K562 (cell line): ENCODE results near the gene ICE2. TPM values are rescaled to one million over a fixed set of nuclear protein-coding genes. Genes with fewer than 3 reads are reported as not detected.

ENCODE experiments used
- ETS1 ChIP-seq: conservative IDR thresholded peaks from 2 replicates; pipeline ENCODE4 v1.6.1; 2011; ENCODE audit warnings: low read depth, mild to moderate bottlenecking, low read length; ENCODE audit not compliant: control insufficient read depth
- FOXK1 ChIP-seq: sonication (generic); formaldehyde crosslinking; IDR thresholded peaks from 2 replicates; pipeline ENCODE4 v1.8.0; 2022; ENCODE audit warnings: missing genetic modification reagents, mild to moderate bottlenecking, borderline replicate concordance
- FOXP4 ChIP-seq: sonication (generic); formaldehyde crosslinking; IDR thresholded peaks from 2 replicates; pipeline ENCODE4 v1.8.0; 2022; ENCODE audit warnings: mild to moderate bottlenecking, missing genetic modification reagents, borderline replicate concordance
- HNRNPK ChIP-seq: fragments of 200-400 bp; formaldehyde crosslinking; IDR thresholded peaks from one replicate; pipeline ENCODE4 v1.6.1; 2018; ENCODE audit warnings: mild to moderate bottlenecking, low read depth, low read length; ENCODE audit not compliant: poor library complexity, severe bottlenecking
- LEF1 ChIP-seq: fragments of 450-650 bp; IDR thresholded peaks from 2 replicates; pipeline ENCODE4 v1.6.1; 2016; ENCODE audit warnings: mild to moderate bottlenecking
- MBD2 ChIP-seq: sonication (generic); IDR thresholded peaks from 2 replicates; pipeline ENCODE4 v1.6.1; 2016; ENCODE audit warnings: low read depth, borderline replicate concordance
- MCM3 ChIP-seq: fragments of 450-650 bp; IDR thresholded peaks from 2 replicates; pipeline ENCODE4 v1.6.1; 2016
- NFIC ChIP-seq: fragments of 450-650 bp; IDR thresholded peaks from 2 replicates; pipeline ENCODE4 v1.6.1; 2017; ENCODE audit warnings: mild to moderate bottlenecking, inconsistent platforms
- PHF21A ChIP-seq: fragments of 450-650 bp; IDR thresholded peaks from 2 replicates; pipeline ENCODE4 v1.6.1; 2017; ENCODE audit warnings: low read depth, borderline replicate concordance
- POLR2H ChIP-seq: IDR thresholded peaks from 2 replicates; pipeline ENCODE4 v1.6.1; 2016; ENCODE audit warnings: missing genetic modification characterization, low read depth, mild to moderate bottlenecking, control low read depth, missing compliant biosample characterization, moderate library complexity
- TCF7 ChIP-seq: sonication (generic); IDR thresholded peaks from 2 replicates; pipeline ENCODE4 v1.6.1; 2016; ENCODE audit warnings: antibody characterized with exemption, borderline replicate concordance
- USF2 ChIP-seq: sonication (generic); formaldehyde crosslinking; IDR thresholded peaks from 2 replicates; pipeline ENCODE4 v1.5.0; 2020; ENCODE audit warnings: missing genetic modification reagents
- ZKSCAN1 ChIP-seq: fragments of 150-350 bp; IDR thresholded peaks from 2 replicates; pipeline ENCODE4 v1.6.1; 2016; ENCODE audit warnings: low read depth, low read length
- ZNF318 ChIP-seq, 2 experiments: fragments of 450-650 bp; IDR thresholded peaks; 2 replicates each; pipeline ENCODE4 v1.6.1; 2016; ENCODE audit warnings: mild to moderate bottlenecking in 2 of 2, borderline replicate concordance in 1 of 2, low read depth in 1 of 2, moderate library complexity in 1 of 2
- ZNF586 ChIP-seq: fragments of 450-650 bp; formaldehyde crosslinking; conservative IDR thresholded peaks from 2 replicates; pipeline ENCODE4 v1.4.0; 2020; ENCODE audit warnings: mild to moderate bottlenecking, moderate library complexity
- polyA plus RNA-seq, 8 experiments: library from polyadenylated mRNA; depleted of rRNA in 4 of 8; stranded (reverse) in 5 of 8; unstranded in 3 of 8; fragments of >200 nt; fragmentation: Nextera tagmentation in 2 of 8; fragmentation: Illumina TruSeq in 1 of 8; extraction: Ambion mirVana in 2 of 8; extraction: Trizol in 1 of 8; gene quantifications; 2 replicates each; pipeline versions ENCODE4 v1.2.1 to v1.2.3, GENCODE V29; 2011 to 2014; ENCODE audit warnings: inconsistent platforms in 1 of 8, missing spikeins in 1 of 8
- total RNA-seq, 7 experiments: library from RNA; depleted of rRNA in 6 of 7; stranded (reverse); fragments of >200 nt in 6 of 7; fragmentation: Illumina TruSeq in 2 of 7; extraction: Trizol in 2 of 7; gene quantifications; 2 replicates each; pipeline versions ENCODE4 v1.2.1 to v1.2.3, GENCODE V29; 2011 to 2021; ENCODE audit warnings: low replicate concordance in 1 of 7

ICE2 gene
- total and polyA plus RNA-seq, 9 of the 15 experiments (the other 6 are each of a cell fraction or from before 2014, with no cell fraction given): 21.8 to 87.9 (median 58.1) TPM

GRCh38 chr15:60397772-60398445, 81.0 kb downstream of the ICE2 start, which contains the start of gene ANXA2 (continued):
- TF ChIP-seq ZNF318 (IDR thresholded peaks at IDR 0.05; ENCODE audit: borderline replicate concordance in 1 of 2, low read depth in 1 of 2): no peak
- peak; percentile 63 for TF ChIP-seq HNRNPK
- TF ChIP-seq ZKSCAN1: no peak
- 0 out of 2 replicates have a peak, but pooled peaks have one; percentile 12 for TF ChIP-seq PHF21A
- peak; percentile 78 for TF ChIP-seq POLR2H (tag)
- TF ChIP-seq LEF1: no peak
- TF ChIP-seq MCM3: no peak
- no peak for TF ChIP-seq TCF7
- TF ChIP-seq NFIC: peak; percentile 41
- TF ChIP-seq ZNF586: no peak
- TF ChIP-seq ETS1: peak; percentile 39
- no peak; the same call in 1 of the 2 replicates for TF ChIP-seq FOXP4 (CRISPR knock-in tag)
- TF ChIP-seq FOXK1 (CRISPR knock-in tag): no peak
- TF ChIP-seq USF2 (CRISPR knock-in tag): no peak
- TF ChIP-seq MBD2: no peak
